WERI-Rb-1 (cell line): Measurements from ENCODE around the gene USP3.

Source experiments
- DNase-seq: peaks from one replicate; pipeline ENCODE4 v3.0.0-alpha.2; 2020
- H3K27ac ChIP-seq: fragments of 250-450 bp; sonication (Bioruptor Pico); 2 replicates; pipeline ENCODE4 v1.5.1; 2020; ENCODE audit warnings: mild to moderate bottlenecking, moderate library complexity
- H3K27me3 ChIP-seq: fragments of 250-450 bp; sonication (Bioruptor Pico); 2 replicates; pipeline ENCODE4 v1.5.1; 2021; ENCODE audit warnings: mild to moderate bottlenecking, low read depth, moderate library complexity; ENCODE audit not compliant: insufficient read depth, severe bottlenecking
- H3K36me3 ChIP-seq: fragments of 250-450 bp; sonication (Bioruptor Pico); 2 replicates; pipeline ENCODE4 v1.5.1; 2020; ENCODE audit warnings: mild to moderate bottlenecking, moderate library complexity
- H3K4me3 ChIP-seq: 2 replicates; pipeline ENCODE4 v1.5.1; 2011; ENCODE audit warnings: low read depth, mild to moderate bottlenecking, control low read depth, low read length
- H3K9me3 ChIP-seq: fragments of 250-450 bp; sonication (Bioruptor Pico); 2 replicates; pipeline ENCODE4 v1.5.1; 2021; ENCODE audit warnings: mild to moderate bottlenecking, moderate library complexity; ENCODE audit not compliant: severe bottlenecking
- TF ChIP-seq, protein P1 (sequence below): IDR thresholded peaks from 2 replicates; pipeline ENCODE4 v1.5.1; 2011; ENCODE audit warnings: low read depth, mild to moderate bottlenecking, control low read depth, inconsistent platforms, low read length

Gene USP3

DNA sequence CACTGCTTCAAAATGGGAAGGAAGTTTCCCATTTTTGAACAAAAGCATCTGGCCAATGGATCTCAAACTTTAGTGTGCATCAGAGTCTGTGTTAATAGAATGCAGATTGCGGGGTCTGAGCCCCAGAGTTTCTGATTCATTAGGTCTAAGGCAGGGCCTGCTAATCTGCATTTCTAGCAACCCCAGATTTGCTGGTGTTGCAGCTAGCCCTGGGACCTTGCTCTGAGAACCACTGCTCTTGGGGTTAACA lies 30.7 kb upstream of the USP3 start:
- Histone ChIP-seq H3K4me3 (no peak overlapping the region), H3K9me3 (no peaks in the 10 kb centered on the region), H3K27ac (peak overlapping the region; percentile 14; the same call in 1 of the 2 replicates), H3K36me3 (no peaks in the 10 kb centered on the region), H3K27me3 (no peaks in the 10 kb centered on the region)
- TF ChIP-seq, protein P1, sequence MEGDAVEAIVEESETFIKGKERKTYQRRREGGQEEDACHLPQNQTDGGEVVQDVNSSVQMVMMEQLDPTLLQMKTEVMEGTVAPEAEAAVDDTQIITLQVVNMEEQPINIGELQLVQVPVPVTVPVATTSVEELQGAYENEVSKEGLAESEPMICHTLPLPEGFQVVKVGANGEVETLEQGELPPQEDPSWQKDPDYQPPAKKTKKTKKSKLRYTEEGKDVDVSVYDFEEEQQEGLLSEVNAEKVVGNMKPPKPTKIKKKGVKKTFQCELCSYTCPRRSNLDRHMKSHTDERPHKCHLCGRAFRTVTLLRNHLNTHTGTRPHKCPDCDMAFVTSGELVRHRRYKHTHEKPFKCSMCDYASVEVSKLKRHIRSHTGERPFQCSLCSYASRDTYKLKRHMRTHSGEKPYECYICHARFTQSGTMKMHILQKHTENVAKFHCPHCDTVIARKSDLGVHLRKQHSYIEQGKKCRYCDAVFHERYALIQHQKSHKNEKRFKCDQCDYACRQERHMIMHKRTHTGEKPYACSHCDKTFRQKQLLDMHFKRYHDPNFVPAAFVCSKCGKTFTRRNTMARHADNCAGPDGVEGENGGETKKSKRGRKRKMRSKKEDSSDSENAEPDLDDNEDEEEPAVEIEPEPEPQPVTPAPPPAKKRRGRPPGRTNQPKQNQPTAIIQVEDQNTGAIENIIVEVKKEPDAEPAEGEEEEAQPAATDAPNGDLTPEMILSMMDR, result no peak
- DNase-seq, result no peak

GRCh38 chr15:63473999-63474809 lies 30.2 kb upstream of the USP3 start:
- TF ChIP-seq, protein P1, result 0 out of 2 replicates have a peak, but pooled peaks have one; percentile 17
- Histone ChIP-seq H3K4me3 (no peak overlapping the region), H3K36me3 (no peaks in the 10 kb centered on the region), H3K9me3 (no peaks in the 10 kb centered on the region), H3K27ac (peak overlapping the region; percentile 44), H3K27me3 (no peaks in the 10 kb centered on the region)
- peak; percentile 83 for DNase-seq

- H3K36me3 ChIP-seq, result no peaks in the 10 kb centered on the region
- H3K27ac ChIP-seq, result no peak overlapping the region
- TF ChIP-seq, protein P1, result no peak
- H3K9me3 ChIP-seq, result no peaks in the 10 kb centered on the region
- no peak for DNase-seq
- no peaks in the 10 kb centered on the region for H3K27me3 ChIP-seq
- H3K4me3 ChIP-seq, result no peak overlapping the region
Measured at GRCh38 chr15:63474810-63475316, 29.5 kb upstream of the USP3 start.

- no peak overlapping the region for H3K27ac ChIP-seq
- no peaks in the 10 kb centered on the region for H3K36me3 ChIP-seq
- no peaks in the 10 kb centered on the region for H3K9me3 ChIP-seq
- no peak for DNase-seq
- H3K27me3 ChIP-seq, result no peaks in the 10 kb centered on the region
- H3K4me3 ChIP-seq, result no peak overlapping the region
- TF ChIP-seq, protein P1, result no peak
Measured at GRCh38 chr15:63475707-63476106, 28.7 kb upstream of the USP3 start.

- no peak for DNase-seq
- H3K36me3 ChIP-seq, result no peaks in the 10 kb centered on the region
- no peak overlapping the region for H3K27ac ChIP-seq
- H3K9me3 ChIP-seq, result no peaks in the 10 kb centered on the region
- H3K4me3 ChIP-seq, result no peak overlapping the region
- TF ChIP-seq, protein P1, result no peak
- H3K27me3 ChIP-seq, result no peaks in the 10 kb centered on the region
Measured at GRCh38 chr15:63476229-63476632, 28.2 kb upstream of the USP3 start.

- Histone ChIP-seq H3K9me3 (no peaks in the 10 kb centered on the region), H3K27ac (no peak overlapping the region), H3K4me3 (no peak overlapping the region), H3K36me3 (no peaks in the 10 kb centered on the region), H3K27me3 (no peaks in the 10 kb centered on the region)
- TF ChIP-seq, protein P1, result no peak
- DNase-seq, result no peak
Measured at GRCh38 chr15:63478243-63478642, 26.1 kb upstream of the USP3 start.
